ENCODE measurements around the gene C3orf33. TPM values are rescaled to one million over a fixed set of nuclear protein-coding genes. Genes with fewer than 3 reads are reported as not detected.
"Not testable (repeated sequence)": the region's sequence is repeated elsewhere in the genome, so short reads cannot be mapped to it uniquely, and the experiment has no call there.

Gene C3orf33
- 1 to 10 TPM in 3 of 4 donors, under 1 TPM in 1; 0.59 to 2.6 (median 2.0) TPM for total RNA-seq

GRCh38 chr3:155805802-155806618, at the start of gene C3orf33:
Gene C3orf33 (minus strand): TSS chr3:155806278. CDS start chr3:155806252, 26 bp downstream.
- DNase-seq (ENCODE audit: low spot score in 2 of 2): peak; percentile 25 to 90
- intact Hi-C loops (cut with DNase I; ENCODE audit: low total_unique reads): no loop called here
- 1 to 2% methylated on average over 16 to 52 of the region's 61 CpGs for WGBS, 2 donors

GRCh38 chr3:155854141-155854940, 48.3 kb upstream of the C3orf33 start, which contains the start of gene SLC33A1:
Gene SLC33A1 (minus strand): TSS chr3:155854427. CDS start chr3:155853997, 430 bp downstream.
- intact Hi-C loops (cut with DNase I; ENCODE audit: low total_unique reads): no loop called here
- peak; percentile 99 to 100 for DNase-seq (ENCODE audit: low spot score in 2 of 2)
- H3K4me3 ChIP-seq (ENCODE audit: low read depth, poor library complexity, severe bottlenecking): peak within 1 kb of the TSS; percentile 97
- peak in 1 of 2 donors; percentile 66 for TF ChIP-seq POLR2A (IDR thresholded peaks at IDR 0.05)
- no peak for TF ChIP-seq CTCF (IDR thresholded peaks at IDR 0.05)
- 0 to 1% methylated on average over 43 to 48 of the region's 50 CpGs for WGBS, 2 donors

More at GRCh38 chr3:155805802-155806618, at the start of gene C3orf33:
- TF ChIP-seq CTCF (IDR thresholded peaks at IDR 0.05) (peak in 1 of 3 donors; percentile 6), POLR2A (IDR thresholded peaks at IDR 0.05) (no peak)
- peak within 1 kb of the TSS; percentile 63 for H3K4me3 ChIP-seq (ENCODE audit: low read depth, poor library complexity, severe bottlenecking)

- intact Hi-C loops (cut with DNase I; ENCODE audit: low total_unique reads): no loop called here
- peak; percentile 28 to 90 for DNase-seq (ENCODE audit: low spot score in 2 of 2)
Measured at GRCh38 chr3:155853214-155854140, 47.4 kb upstream of the C3orf33 start.

GRCh38 chr3:155852341-155852740, 46.3 kb upstream of the C3orf33 start:
- H3K4me3 ChIP-seq (ENCODE audit: low read depth, poor library complexity, severe bottlenecking): peak overlapping the region; percentile 97
- DNase-seq (ENCODE audit: low spot score in 2 of 2): no peak
- intact Hi-C loops (cut with DNase I; ENCODE audit: low total_unique reads): no loop called here
- TF ChIP-seq CTCF (IDR thresholded peaks at IDR 0.05): no peak
- TF ChIP-seq POLR2A (IDR thresholded peaks at IDR 0.05): no peak
- WGBS, 2 donors: 28 to 29% methylated on average over 2 of the region's 2 CpGs

More at GRCh38 chr3:155853214-155854140, 47.4 kb upstream of the C3orf33 start:
- TF ChIP-seq CTCF (IDR thresholded peaks at IDR 0.05) (no peak), POLR2A (IDR thresholded peaks at IDR 0.05) (no peak)
- 1% methylated on average over 43 to 44 of the region's 45 CpGs for WGBS, 2 donors
- H3K4me3 ChIP-seq (ENCODE audit: low read depth, poor library complexity, severe bottlenecking): peak overlapping the region; percentile 97

- WGBS, 2 donors: 87 to 92% methylated on average over 3 of the region's 3 CpGs
- DNase-seq (ENCODE audit: low spot score in 2 of 2); intact Hi-C loops (cut with DNase I; ENCODE audit: low total_unique reads); H3K4me3 ChIP-seq (ENCODE audit: low read depth, poor library complexity, severe bottlenecking): not testable (repeated sequence)
Measured at GRCh38 chr3:155849404-155849803, 43.3 kb upstream of the C3orf33 start.

Data from lower leg skin (tissue), 4 donors.